ENCODE results near the gene ZNF326. TPM values are rescaled to one million over a fixed set of nuclear protein-coding genes. Genes with fewer than 3 reads are reported as not detected.

Gene ZNF326
- total and polyA plus RNA-seq, 2 of the 8 experiments (the other 6 are each of a cell fraction or from before 2014, with no cell fraction given): 12.2 to 30.6 TPM

GRCh38 chr1:89994805-89995597 is at the start of gene ZNF326 (continued):
- TF ChIP-seq RXRA (IDR thresholded peaks at IDR 0.05; ENCODE audit: insufficient read depth, low read depth, low read length) (no peak), POLR2A (IDR thresholded peaks at IDR 0.05; ENCODE audit: control extremely low read depth in 1 of 2, low read depth in 2 of 2, low read length in 2 of 2) (peak; percentile 97 to 98), EP300 (IDR thresholded peaks at IDR 0.05; ENCODE audit: borderline replicate concordance in 1 of 2, low read depth in 2 of 2, low read length in 2 of 2) (0 out of 3 replicates have a peak, but pooled peaks of 1 of the 2 experiments have one; percentile 23), CREB1 (IDR thresholded peaks at IDR 0.05) (peak; percentile 71; the same call in 1 of the 2 replicates), RNF2 (IDR thresholded peaks at IDR 0.05; ENCODE audit: borderline replicate concordance, low read depth, low read length, missing control alignments, poor library complexity, severe bottlenecking) (no peak), SP4 (IDR thresholded peaks at IDR 0.05; ENCODE audit: low read length) (peak; percentile 76; the same call in 1 of the 2 replicates), MAFK (IDR thresholded peaks at IDR 0.05; ENCODE audit: low read depth, low read length) (no peak), EGR1 (IDR thresholded peaks at IDR 0.05; ENCODE audit: borderline replicate concordance, low read depth, low read length) (no peak), SIRT6 (IDR thresholded peaks at IDR 0.05; ENCODE audit: low read length) (no peak), ATF3 (IDR thresholded peaks at IDR 0.05; ENCODE audit: insufficient read depth, low read depth, low read length) (no peak), CHD2 (IDR thresholded peaks at IDR 0.05; ENCODE audit: low read length) (no peak; the same call in none of the 2 replicates), CTCF (IDR thresholded peaks at IDR 0.05; ENCODE audit: control extremely low read depth in 1 of 3, insufficient read depth in 1 of 3, low read depth in 1 of 3, low read length in 3 of 3) (0 out of 4 replicates have a peak, but pooled peaks of 1 of the 3 experiments have one; percentile 4), SP2 (IDR thresholded peaks at IDR 0.05; ENCODE audit: low read length) (0 out of 2 replicates have a peak, but pooled peaks have one; percentile 2), SRF (IDR thresholded peaks at IDR 0.05; ENCODE audit: low read depth, low read length) (no peak), YY1 (IDR thresholded peaks at IDR 0.05; ENCODE audit: low read depth, low read length) (peak; percentile 99), CBX8 (IDR thresholded peaks at IDR 0.05; ENCODE audit: borderline replicate concordance, low read depth, low read length) (no peak), BACH1 (IDR thresholded peaks at IDR 0.05; ENCODE audit: low read length) (peak; percentile 65), MAX (IDR thresholded peaks at IDR 0.05) (peak; percentile 86), USF2 (IDR thresholded peaks at IDR 0.05; ENCODE audit: low read length) (no peak), SIX5 (IDR thresholded peaks at IDR 0.05; ENCODE audit: low read depth, low read length) (0 out of 2 replicates have a peak, but pooled peaks have one; percentile 5)

Measured in H1 (cell line).